Trophoblast cell (in vitro differentiated cells and primary cell): ENCODE data around the gene NSMCE3.

Experiments used
- DNase-seq, 2 donors: peaks; one replicate each; pipeline ENCODE4 v3.0.0-alpha.2; 2016
- H2AFZ ChIP-seq: 2 replicates; pipeline ENCODE4 v1.6.1; 2013; ENCODE audit warnings: low read length, moderate library complexity, mild to moderate bottlenecking; ENCODE audit not compliant: insufficient read depth, poor library complexity
- H2AK5ac ChIP-seq: 2 replicates; pipeline ENCODE4 v1.6.1; 2013; ENCODE audit warnings: mild to moderate bottlenecking, low read length
- H2BK120ac ChIP-seq: 2 replicates; pipeline ENCODE4 v1.6.1; 2013; ENCODE audit warnings: low read length, mild to moderate bottlenecking, moderate library complexity; ENCODE audit not compliant: insufficient read depth, poor library complexity
- H2BK12ac ChIP-seq: 2 replicates; pipeline ENCODE4 v1.6.1; 2013; ENCODE audit warnings: mild to moderate bottlenecking, low read length, moderate library complexity
- H2BK5ac ChIP-seq: 2 replicates; pipeline ENCODE4 v1.6.1; 2013; ENCODE audit warnings: low read length, low read depth, moderate library complexity, mild to moderate bottlenecking; ENCODE audit not compliant: poor library complexity
- H3K14ac ChIP-seq: 2 replicates; pipeline ENCODE4 v1.6.1; 2013; ENCODE audit warnings: mild to moderate bottlenecking, low read length
- H3K18ac ChIP-seq: 2 replicates; pipeline ENCODE4 v1.6.1; 2013; ENCODE audit warnings: mild to moderate bottlenecking, low read length
- H3K23ac ChIP-seq: 2 replicates; pipeline ENCODE4 v1.6.1; 2013; ENCODE audit warnings: low read length
- H3K27ac ChIP-seq: 2 replicates; pipeline ENCODE4 v1.5.1; 2013; ENCODE audit warnings: low read depth, mild to moderate bottlenecking, inconsistent platforms, low read length, moderate library complexity
- H3K27me3 ChIP-seq: 2 replicates; pipeline ENCODE4 v1.6.1; 2013; ENCODE audit warnings: inconsistent platforms, mild to moderate bottlenecking, low read length, moderate library complexity; ENCODE audit not compliant: insufficient read depth
- H3K36me3 ChIP-seq, 2 experiments: 1 replicate in 1 of 2; 2 replicates in 1 of 2; pipeline ENCODE4 v1.6.1; 2013; ENCODE audit warnings: low read length in 2 of 2, mild to moderate bottlenecking in 2 of 2, moderate library complexity in 1 of 2; ENCODE audit not compliant: insufficient read depth in 2 of 2, control insufficient read depth in 1 of 2
- H3K4ac ChIP-seq: 2 replicates; pipeline ENCODE4 v1.6.1; 2013; ENCODE audit warnings: low read depth, mild to moderate bottlenecking, low read length, moderate library complexity
- H3K4me1 ChIP-seq, 2 experiments: 1 replicate in 1 of 2; 2 replicates in 1 of 2; pipeline ENCODE4 v1.6.1; 2013; ENCODE audit warnings: low read length in 2 of 2, mild to moderate bottlenecking in 2 of 2, moderate library complexity in 1 of 2; ENCODE audit not compliant: insufficient read depth in 2 of 2, control insufficient read depth in 1 of 2
- H3K4me2 ChIP-seq: 2 replicates; pipeline ENCODE4 v1.6.1; 2013; ENCODE audit warnings: inconsistent platforms, mild to moderate bottlenecking, low read length, moderate library complexity
- H3K4me3 ChIP-seq: 2 replicates; pipeline ENCODE4 v1.5.1; 2013; ENCODE audit warnings: mild to moderate bottlenecking, low read depth, low read length, inconsistent platforms
- H3K79me1 ChIP-seq: one replicate; pipeline ENCODE4 v1.6.1; 2013; ENCODE audit warnings: low read length
- H3K79me2 ChIP-seq: 2 replicates; pipeline ENCODE4 v1.6.1; 2013; ENCODE audit warnings: low read length, mild to moderate bottlenecking; ENCODE audit not compliant: control insufficient read depth, insufficient read depth, poor library complexity
- H3K9ac ChIP-seq: 2 replicates; pipeline ENCODE4 v1.6.1; 2013; ENCODE audit warnings: mild to moderate bottlenecking, low read length
- H3K9me3 ChIP-seq: 2 replicates; pipeline ENCODE4 v1.6.1; 2013; ENCODE audit warnings: low read depth, mild to moderate bottlenecking, control low read depth, inconsistent platforms, low read length; ENCODE audit not compliant: insufficient read depth
- H4K12ac ChIP-seq: 2 replicates; pipeline ENCODE4 v1.6.1; 2013; ENCODE audit warnings: low read depth, mild to moderate bottlenecking, low read length, moderate library complexity
- H4K8ac ChIP-seq: 2 replicates; pipeline ENCODE4 v1.6.1; 2013; ENCODE audit warnings: low read depth, mild to moderate bottlenecking, low read length, moderate library complexity
- H4K91ac ChIP-seq: one replicate; pipeline ENCODE4 v1.6.1; 2013; ENCODE audit warnings: low read depth, mild to moderate bottlenecking, low read length, moderate library complexity
- WGBS: extraction: QIAGEN DNeasy Blood & Tissue Kit; methylation state at CpG from one replicate; pipeline ENCODE4 v1.1.7; 2013; ENCODE audit warnings: missing lambda C conversion rate; ENCODE audit not compliant: insufficient read length, insufficient coverage; ENCODE audit errors: extremely low coverage; 5-methylcytosine and 5-hydroxymethylcytosine counted together

The NSMCE3 gene

GRCh38 chr15:29309139-29309538 is 39.5 kb upstream of the NSMCE3 start:
- no peak overlapping the region for H3K18ac ChIP-seq
- H3K14ac ChIP-seq, result no peak overlapping the region
- WGBS, result no CpG with 5 or more reads among the region's 5 CpGs
- H3K79me1 ChIP-seq, result no peaks in the 10 kb centered on the region
- no peak overlapping the region for H3K9ac ChIP-seq
- H3K4me2 ChIP-seq, result no peak overlapping the region
- no peak overlapping the region for H2AFZ ChIP-seq
- H3K4me3 ChIP-seq, result no peak overlapping the region
- no peak overlapping the region for H4K8ac ChIP-seq
- H2BK5ac ChIP-seq, result no peak overlapping the region
- no peak overlapping the region for H2AK5ac ChIP-seq
- H3K23ac ChIP-seq, result no peak overlapping the region
- no peak overlapping the region for H4K91ac ChIP-seq
- no peak overlapping the region for H3K27ac ChIP-seq
- no peaks in the 10 kb centered on the region for H3K36me3 ChIP-seq
- H2BK12ac ChIP-seq, result no peak overlapping the region
- no peaks in the 10 kb centered on the region for H3K79me2 ChIP-seq
- DNase-seq, result no peak
- H3K27me3 ChIP-seq, result no peaks in the 10 kb centered on the region
- no peak overlapping the region for H4K12ac ChIP-seq
- H3K4me1 ChIP-seq, result no peaks in the 10 kb centered on the region
- H2BK120ac ChIP-seq, result no peak overlapping the region
- H3K9me3 ChIP-seq, result no peaks in the 10 kb centered on the region
- no peak overlapping the region for H3K4ac ChIP-seq

GRCh38 chr15:29308299-29308698 is 38.7 kb upstream of the NSMCE3 start:
- Histone ChIP-seq H3K27me3 (no peaks in the 10 kb centered on the region), H3K14ac (no peak overlapping the region), H3K79me2 (no peaks in the 10 kb centered on the region), H3K79me1 (no peaks in the 10 kb centered on the region), H3K4me2 (no peak overlapping the region), H4K91ac (no peak overlapping the region), H3K18ac (no peak overlapping the region), H2AK5ac (no peak overlapping the region), H3K23ac (no peak overlapping the region), H4K12ac (no peak overlapping the region), H3K4me3 (no peak overlapping the region), H3K4ac (no peak overlapping the region), H3K36me3 (no peaks in the 10 kb centered on the region), H3K9me3 (no peaks in the 10 kb centered on the region), H3K4me1 (no peaks in the 10 kb centered on the region), H2BK120ac (no peak overlapping the region), H3K27ac (no peak overlapping the region), H2AFZ (no peak overlapping the region), H4K8ac (no peak overlapping the region), H2BK12ac (no peak overlapping the region), H2BK5ac (no peak overlapping the region), H3K9ac (no peak overlapping the region)
- WGBS, result no CpG with 5 or more reads among the region's 7 CpGs
- no peak for DNase-seq

GRCh38 chr15:29305556-29305955 is 35.9 kb upstream of the NSMCE3 start:
- no peak overlapping the region for H4K91ac ChIP-seq
- H2BK5ac ChIP-seq, result no peak overlapping the region
- no peak overlapping the region for H2AK5ac ChIP-seq
- no peaks in the 10 kb centered on the region for H3K36me3 ChIP-seq
- H3K4me1 ChIP-seq, result no peaks in the 10 kb centered on the region
- no peak overlapping the region for H3K23ac ChIP-seq
- no peak overlapping the region for H3K14ac ChIP-seq
- no peaks in the 10 kb centered on the region for H3K27me3 ChIP-seq
- no peak overlapping the region for H3K4me2 ChIP-seq
- H2BK120ac ChIP-seq, result no peak overlapping the region
- no peak overlapping the region for H4K12ac ChIP-seq
- H3K4ac ChIP-seq, result no peak overlapping the region
- no peak overlapping the region for H3K4me3 ChIP-seq
- H2BK12ac ChIP-seq, result no peak overlapping the region
- WGBS, result no CpG with 5 or more reads among the region's 3 CpGs
- H3K79me1 ChIP-seq, result no peaks in the 10 kb centered on the region
- DNase-seq, result no peak
- no peak overlapping the region for H3K27ac ChIP-seq
- no peak overlapping the region for H3K18ac ChIP-seq
- H2AFZ ChIP-seq, result no peak overlapping the region
- no peaks in the 10 kb centered on the region for H3K9me3 ChIP-seq
- no peak overlapping the region for H4K8ac ChIP-seq
- peak overlapping the region; percentile 22 for H3K9ac ChIP-seq
- H3K79me2 ChIP-seq, result no peaks in the 10 kb centered on the region

GRCh38 chr15:29302871-29303270 is 33.2 kb upstream of the NSMCE3 start:
- H2BK5ac ChIP-seq, result no peak overlapping the region
- H3K9ac ChIP-seq, result no peak overlapping the region
- H3K4ac ChIP-seq, result no peak overlapping the region
- H3K14ac ChIP-seq, result no peak overlapping the region
- H2BK120ac ChIP-seq, result no peak overlapping the region
- no peak overlapping the region for H2AK5ac ChIP-seq
- H3K27ac ChIP-seq, result no peak overlapping the region
- no CpG with 5 or more reads among the region's 7 CpGs for WGBS
- DNase-seq, result no peak
- no peaks in the 10 kb centered on the region for H3K79me1 ChIP-seq
- H3K27me3 ChIP-seq, result no peaks in the 10 kb centered on the region
- no peak overlapping the region for H4K12ac ChIP-seq
- no peak overlapping the region for H4K8ac ChIP-seq
- no peaks in the 10 kb centered on the region for H3K9me3 ChIP-seq
- H4K91ac ChIP-seq, result no peak overlapping the region
- no peak overlapping the region for H3K23ac ChIP-seq
- no peaks in the 10 kb centered on the region for H3K4me1 ChIP-seq
- no peak overlapping the region for H3K4me2 ChIP-seq
- no peaks in the 10 kb centered on the region for H3K79me2 ChIP-seq
- H3K4me3 ChIP-seq, result no peak overlapping the region
- no peak overlapping the region for H2AFZ ChIP-seq
- no peak overlapping the region for H2BK12ac ChIP-seq
- H3K18ac ChIP-seq, result no peak overlapping the region
- no peaks in the 10 kb centered on the region for H3K36me3 ChIP-seq
